Activated naive CD4-positive, alpha-beta T cell treated with anti-CD3 and anti-CD28 coated beads for 36 hours (primary cell): ENCODE data around the gene HLCS. TPM values are rescaled to one million over a fixed set of nuclear protein-coding genes. Genes with fewer than 3 reads are reported as not detected.

Source experiments
- CTCF ChIA-PET: fragments of 350-600 bp; sonication (Branson Sonifier 250); formaldehyde crosslinking; loops from one replicate; lab custom pipeline; 2021; ENCODE audit warnings: antibody characterized with exemption; lab: Charles Lee
- DNase-seq: peaks from one replicate; pipeline ENCODE4 v3.0.0-alpha.2; 2020
- H3K27ac Mint-ChIP-seq: one replicate; pipeline ENCODE4 v1.8.0; 2021; ENCODE audit warnings: mild to moderate bottlenecking, mixed read lengths
- H3K27me3 Mint-ChIP-seq: one replicate; pipeline ENCODE4 v1.8.0; 2021; ENCODE audit warnings: low read depth, mixed read lengths
- H3K36me3 Mint-ChIP-seq: one replicate; pipeline ENCODE4 v1.8.0; 2021; ENCODE audit warnings: low read depth, mixed read lengths
- H3K4me1 Mint-ChIP-seq: one replicate; pipeline ENCODE4 v1.8.0; 2021; ENCODE audit warnings: low read depth, mixed read lengths
- H3K4me3 Mint-ChIP-seq: one replicate; pipeline ENCODE4 v1.8.0; 2021; ENCODE audit warnings: mild to moderate bottlenecking, moderate library complexity, mixed read lengths
- H3K9me3 Mint-ChIP-seq: one replicate; pipeline ENCODE4 v1.8.0; 2021; ENCODE audit warnings: mixed read lengths
- intact Hi-C: fragments of 100-400 bp; cut with micrococcal nuclease; formaldehyde crosslinking; loops from one replicate; pipeline ENCODE4 v1.15.1; 2023
- total RNA-seq, 2 experiments: library from RNA; stranded (reverse); gene quantifications; one replicate each; pipeline ENCODE4 v1.2.3, GENCODE V29; 2021

HLCS gene
- total RNA-seq, 2 experiments from 2014 or later = 12.5 to 12.6 TPM

- CTCF ChIA-PET = interaction anchor here (0.6 kb wide), 1 partner anchor 1329 kb away, joined by 3 read pairs; no protein-coding TSS in a partner anchor
- H3K27ac Mint-ChIP-seq = no peak overlapping the region
- H3K27me3 Mint-ChIP-seq = no peaks in the 10 kb centered on the region
- H3K4me1 Mint-ChIP-seq = peaks cover 2% of the 10 kb centered on the region
- H3K36me3 Mint-ChIP-seq = no peaks in the 10 kb centered on the region
- H3K4me3 Mint-ChIP-seq = no peak overlapping the region
- no peaks in the 10 kb centered on the region for H3K9me3 Mint-ChIP-seq
- DNase-seq = no peak
- intact Hi-C loops = no loop called here
These were observed 62.3 kb downstream of the HLCS start for GRCh38 chr21:36904093-36904666.

GRCh38 chr21:36902793-36903192 is 63.7 kb downstream of the HLCS start:
- H3K4me1 Mint-ChIP-seq = no peaks in the 10 kb centered on the region
- DNase-seq = no peak
- H3K27me3 Mint-ChIP-seq = no peaks in the 10 kb centered on the region
- no peak overlapping the region for H3K4me3 Mint-ChIP-seq
- intact Hi-C loops = no loop called here
- H3K9me3 Mint-ChIP-seq = no peaks in the 10 kb centered on the region
- CTCF ChIA-PET = interaction anchor here (1.0 kb wide), 1 partner anchor 25 kb away, joined by 5 read pairs; no protein-coding TSS in a partner anchor
- no peaks in the 10 kb centered on the region for H3K36me3 Mint-ChIP-seq
- H3K27ac Mint-ChIP-seq = no peak overlapping the region

GRCh38 chr21:36902331-36902730 is 64.1 kb downstream of the HLCS start:
- intact Hi-C loops = no loop called here
- Mint-ChIP-seq H3K9me3 (no peaks in the 10 kb centered on the region), H3K36me3 (peaks cover 2% of the 10 kb centered on the region), H3K27me3 (no peaks in the 10 kb centered on the region), H3K4me3 (no peak overlapping the region), H3K27ac (no peak overlapping the region), H3K4me1 (no peaks in the 10 kb centered on the region)
- no peak for DNase-seq
- CTCF ChIA-PET = interaction anchor here (0.5 kb wide), 1 partner anchor 18 kb away, joined by 6 read pairs; no protein-coding TSS in a partner anchor

GRCh38 chr21:36901575-36901974 is 64.9 kb downstream of the HLCS start:
- CTCF ChIA-PET = no interaction called here
- no peaks in the 10 kb centered on the region for H3K4me1 Mint-ChIP-seq
- H3K27ac Mint-ChIP-seq = no peak overlapping the region
- H3K4me3 Mint-ChIP-seq = no peak overlapping the region
- no peaks in the 10 kb centered on the region for H3K27me3 Mint-ChIP-seq
- intact Hi-C loops = no loop called here
- no peaks in the 10 kb centered on the region for H3K9me3 Mint-ChIP-seq
- no peak for DNase-seq
- H3K36me3 Mint-ChIP-seq = peaks cover 3% of the 10 kb centered on the region

- Mint-ChIP-seq H3K9me3 (no peaks in the 10 kb centered on the region), H3K27ac (no peak overlapping the region), H3K36me3 (peaks cover 25% of the 10 kb centered on the region), H3K4me3 (no peak overlapping the region), H3K4me1 (no peaks in the 10 kb centered on the region), H3K27me3 (no peaks in the 10 kb centered on the region)
- CTCF ChIA-PET = no interaction called here
- intact Hi-C loops = no loop called here
- no peak for DNase-seq
These were observed 72.9 kb downstream of the HLCS start for GRCh38 chr21:36893581-36893980.

- Mint-ChIP-seq H3K4me1 (no peaks in the 10 kb centered on the region), H3K4me3 (no peak overlapping the region), H3K27me3 (no peaks in the 10 kb centered on the region), H3K27ac (no peak overlapping the region), H3K9me3 (no peaks in the 10 kb centered on the region), H3K36me3 (peaks cover 21% of the 10 kb centered on the region)
- DNase-seq = no peak
- CTCF ChIA-PET = no interaction called here
- intact Hi-C loops = no loop called here
These were observed 74.3 kb downstream of the HLCS start for GRCh38 chr21:36892201-36892600.

- Mint-ChIP-seq H3K36me3 (peaks cover 21% of the 10 kb centered on the region), H3K4me1 (no peaks in the 10 kb centered on the region), H3K27me3 (no peaks in the 10 kb centered on the region), H3K4me3 (no peak overlapping the region), H3K9me3 (no peaks in the 10 kb centered on the region), H3K27ac (no peak overlapping the region)
- DNase-seq = no peak
- CTCF ChIA-PET = no interaction called here
- intact Hi-C loops = no loop called here
These were observed 74.8 kb downstream of the HLCS start for GRCh38 chr21:36891692-36892091.

- H3K9me3 Mint-ChIP-seq = no peaks in the 10 kb centered on the region
- no peaks in the 10 kb centered on the region for H3K27me3 Mint-ChIP-seq
- DNase-seq = no peak
- CTCF ChIA-PET = no interaction called here
- peaks cover 24% of the 10 kb centered on the region for H3K36me3 Mint-ChIP-seq
- H3K4me3 Mint-ChIP-seq = no peak overlapping the region
- H3K27ac Mint-ChIP-seq = no peak overlapping the region
- H3K4me1 Mint-ChIP-seq = no peaks in the 10 kb centered on the region
- intact Hi-C loops = no loop called here
These were observed 75.3 kb downstream of the HLCS start for GRCh38 chr21:36891121-36891520.

- no peaks in the 10 kb centered on the region for H3K27me3 Mint-ChIP-seq
- H3K27ac Mint-ChIP-seq = no peak overlapping the region
- no peak overlapping the region for H3K4me3 Mint-ChIP-seq
- CTCF ChIA-PET = no interaction called here
- intact Hi-C loops = no loop called here
- DNase-seq = no peak
- no peaks in the 10 kb centered on the region for H3K4me1 Mint-ChIP-seq
- no peaks in the 10 kb centered on the region for H3K9me3 Mint-ChIP-seq
- peaks cover 23% of the 10 kb centered on the region for H3K36me3 Mint-ChIP-seq
These were observed 76.4 kb downstream of the HLCS start for GRCh38 chr21:36890086-36890485.

GRCh38 chr21:36889401-36889800 is 77.1 kb downstream of the HLCS start:
- Mint-ChIP-seq H3K4me1 (no peaks in the 10 kb centered on the region), H3K4me3 (no peak overlapping the region), H3K27ac (no peak overlapping the region), H3K9me3 (peaks cover 2% of the 10 kb centered on the region), H3K36me3 (peaks cover 26% of the 10 kb centered on the region), H3K27me3 (no peaks in the 10 kb centered on the region)
- intact Hi-C loops = no loop called here
- CTCF ChIA-PET = interaction anchor here (0.7 kb wide), 1 partner anchor 35 kb away, joined by 3 read pairs; no protein-coding TSS in a partner anchor
- no peak for DNase-seq

- CTCF ChIA-PET = interaction anchor here (0.7 kb wide), 1 partner anchor 88 kb away, joined by 3 read pairs; no protein-coding TSS in a partner anchor
- H3K36me3 Mint-ChIP-seq = peaks cover 25% of the 10 kb centered on the region
- no peak overlapping the region for H3K27ac Mint-ChIP-seq
- intact Hi-C loops = no loop called here
- no peak for DNase-seq
- no peaks in the 10 kb centered on the region for H3K27me3 Mint-ChIP-seq
- no peaks in the 10 kb centered on the region for H3K4me1 Mint-ChIP-seq
- H3K9me3 Mint-ChIP-seq = peaks cover 10% of the 10 kb centered on the region
- no peak overlapping the region for H3K4me3 Mint-ChIP-seq
These were observed 78.0 kb downstream of the HLCS start for GRCh38 chr21:36888466-36888865.

GRCh38 chr21:36887963-36888362 is 78.5 kb downstream of the HLCS start:
- intact Hi-C loops = no loop called here
- H3K4me3 Mint-ChIP-seq = no peak overlapping the region
- H3K36me3 Mint-ChIP-seq = peaks cover 26% of the 10 kb centered on the region
- H3K27me3 Mint-ChIP-seq = no peaks in the 10 kb centered on the region
- no peaks in the 10 kb centered on the region for H3K4me1 Mint-ChIP-seq
- H3K9me3 Mint-ChIP-seq = peaks cover 10% of the 10 kb centered on the region
- no peak for DNase-seq
- H3K27ac Mint-ChIP-seq = no peak overlapping the region
- CTCF ChIA-PET = interaction anchor here (0.6 kb wide), 1 partner anchor 15 kb away, joined by 3 read pairs; no protein-coding TSS in a partner anchor
